NOMO-1 (cell line): Measurements from ENCODE around the gene C2orf92.
"Not testable (repeated sequence)": the region's sequence is repeated elsewhere in the genome, so short reads cannot be mapped to it uniquely, and the experiment has no call there.

Experiments
- DNase-seq, 2 experiments: peaks; one replicate each; lab custom pipeline; 2025; ENCODE audit not compliant: unreplicated experiment in 2 of 2; lab: John Stamatoyannopoulos, UW

C2orf92 gene

GRCh38 chr2:97669448-97669847 is at the start of gene C2orf92:
C2orf92 (plus strand) TSS chr2:97669713; CDS start chr2:97669789, 76 bp downstream.
- no peak for DNase-seq

GRCh38 chr2:97620492-97620891 is 49.0 kb upstream of the C2orf92 start:
- DNase-seq = not testable (repeated sequence)

GRCh38 chr2:97622976-97623375 is 46.5 kb upstream of the C2orf92 start:
- DNase-seq = not testable (repeated sequence)

- not testable (repeated sequence) for DNase-seq
These were observed 44.0 kb upstream of the C2orf92 start for GRCh38 chr2:97625354-97626048.

DNA sequence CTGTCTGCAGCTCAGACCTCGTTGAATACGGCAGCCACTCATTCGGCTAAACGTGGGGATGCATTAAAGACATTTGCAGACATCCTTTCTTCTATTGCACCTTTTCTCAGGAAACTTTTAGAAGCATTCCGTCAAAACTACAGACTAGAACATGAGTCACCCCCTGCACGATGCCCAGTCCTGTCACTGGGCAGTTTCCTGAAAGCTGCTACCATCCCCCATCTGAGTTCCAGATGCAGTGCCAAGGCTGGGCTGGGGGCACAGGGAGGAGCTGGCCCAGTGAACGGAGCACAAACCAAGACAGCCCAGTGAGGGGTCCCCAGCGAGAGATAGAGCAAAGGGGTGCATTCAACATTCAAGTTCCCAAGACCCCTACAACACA is 43.5 kb upstream of the C2orf92 start:
- DNase-seq = not testable (repeated sequence)

DNA sequence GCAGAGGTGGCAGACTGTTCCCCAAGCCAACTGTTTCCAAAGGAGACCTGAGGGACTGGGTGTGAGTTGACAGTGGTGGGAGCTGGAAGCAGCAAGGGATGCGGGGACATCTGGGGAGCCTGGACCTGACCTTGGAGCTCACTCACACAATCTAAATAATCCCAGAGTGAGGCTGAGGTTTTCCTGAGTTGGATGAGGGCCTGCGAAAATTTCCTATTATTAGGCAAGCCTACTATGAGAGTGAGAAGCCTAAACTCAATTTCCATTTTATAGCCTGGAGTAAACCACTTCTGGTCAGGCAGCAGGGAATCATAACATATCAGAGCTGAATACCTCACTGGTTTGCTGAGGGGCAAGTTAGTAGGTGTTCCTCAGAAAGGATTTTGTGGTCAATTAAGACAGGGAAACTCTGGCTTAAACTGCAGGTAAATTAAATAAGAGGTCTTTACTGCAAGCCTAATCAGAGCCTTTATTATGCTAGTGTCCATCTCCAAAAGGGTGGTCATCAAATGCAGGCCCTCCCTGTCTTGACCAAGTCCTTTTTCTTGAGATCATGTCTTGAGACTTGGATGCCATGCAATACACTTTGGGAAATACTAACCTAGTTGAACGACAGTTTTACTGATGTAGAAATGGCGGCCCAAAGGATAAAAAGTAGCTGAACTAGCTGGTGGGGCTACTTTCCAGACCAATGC is 25.3 kb upstream of the C2orf92 start:
- DNase-seq = no peak

GRCh38 chr2:97645112-97645694 is 24.3 kb upstream of the C2orf92 start:
- peak; percentile 41 to 47 for DNase-seq

GRCh38 chr2:97645695-97646629 is 23.6 kb upstream of the C2orf92 start, which contains the start of gene COX5B:
COX5B (plus strand) TSS chr2:97646062; CDS start chr2:97646087, 25 bp downstream.
- peak; percentile 99 for DNase-seq

DNA sequence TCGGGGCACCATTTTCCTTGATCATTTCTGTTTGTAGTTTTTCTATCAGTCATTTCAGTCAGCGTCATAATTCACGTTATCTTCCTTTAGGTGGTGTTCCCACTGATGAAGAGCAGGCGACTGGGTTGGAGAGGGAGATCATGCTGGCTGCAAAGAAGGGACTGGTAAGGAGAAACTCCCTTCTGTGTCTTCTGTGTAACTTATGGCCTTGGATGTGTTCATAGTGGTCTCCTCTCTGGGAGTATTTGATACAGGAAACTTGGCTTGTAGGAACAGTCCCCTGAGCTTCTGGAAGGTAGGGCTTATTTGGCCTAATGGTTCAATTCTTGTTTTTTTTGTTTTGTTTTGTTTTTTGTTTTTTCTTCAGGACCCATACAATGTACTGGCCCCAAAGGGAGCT is 22.5 kb upstream of the C2orf92 start:
- DNase-seq = no peak

- no peak for DNase-seq
These were observed 18.4 kb upstream of the C2orf92 start for GRCh38 chr2:97651114-97651513.

GRCh38 chr2:97653473-97653872 is 16.0 kb upstream of the C2orf92 start:
- no peak for DNase-seq

- DNase-seq = no peak
These were observed 15.6 kb upstream of the C2orf92 start for GRCh38 chr2:97653874-97654273.

DNA sequence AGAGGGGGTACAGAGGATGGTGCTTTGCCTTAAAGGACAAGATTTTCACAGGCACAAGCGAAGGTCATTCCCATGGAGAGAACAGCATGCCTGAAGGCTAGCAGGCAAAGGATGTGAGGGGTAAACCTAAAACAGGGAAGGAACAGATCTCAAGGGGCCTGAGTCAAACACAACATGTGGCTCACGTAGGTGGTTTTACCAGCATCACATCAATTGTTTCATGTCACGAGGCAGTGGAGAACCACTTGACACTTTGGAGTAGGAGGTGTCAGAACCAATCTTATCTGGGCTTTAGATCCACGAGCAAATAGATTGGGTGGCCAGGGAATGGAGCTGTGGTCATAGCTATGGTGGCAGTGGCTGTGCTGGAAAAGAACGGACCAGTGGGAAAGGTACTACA is 15.2 kb upstream of the C2orf92 start:
- no peak for DNase-seq

DNA sequence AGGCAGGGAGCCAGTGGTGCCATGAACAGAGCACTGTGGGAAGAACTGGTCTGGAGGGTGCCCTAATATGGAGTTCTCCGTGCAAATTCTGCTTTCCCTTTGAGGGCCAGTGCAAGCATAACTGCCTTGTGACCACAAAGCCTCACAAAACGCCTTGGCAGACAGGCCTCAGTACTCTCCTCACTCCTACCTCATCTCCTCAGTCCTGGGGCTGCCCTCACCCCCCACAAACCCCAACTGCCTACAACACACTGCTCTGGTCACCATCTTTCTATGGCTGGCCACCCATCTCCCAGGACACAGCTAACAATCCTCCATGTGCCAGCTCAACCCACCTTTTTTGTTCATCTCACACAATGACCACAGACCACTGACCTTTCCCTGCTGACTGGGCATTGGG is 14.7 kb upstream of the C2orf92 start:
- DNase-seq = no peak

DNA sequence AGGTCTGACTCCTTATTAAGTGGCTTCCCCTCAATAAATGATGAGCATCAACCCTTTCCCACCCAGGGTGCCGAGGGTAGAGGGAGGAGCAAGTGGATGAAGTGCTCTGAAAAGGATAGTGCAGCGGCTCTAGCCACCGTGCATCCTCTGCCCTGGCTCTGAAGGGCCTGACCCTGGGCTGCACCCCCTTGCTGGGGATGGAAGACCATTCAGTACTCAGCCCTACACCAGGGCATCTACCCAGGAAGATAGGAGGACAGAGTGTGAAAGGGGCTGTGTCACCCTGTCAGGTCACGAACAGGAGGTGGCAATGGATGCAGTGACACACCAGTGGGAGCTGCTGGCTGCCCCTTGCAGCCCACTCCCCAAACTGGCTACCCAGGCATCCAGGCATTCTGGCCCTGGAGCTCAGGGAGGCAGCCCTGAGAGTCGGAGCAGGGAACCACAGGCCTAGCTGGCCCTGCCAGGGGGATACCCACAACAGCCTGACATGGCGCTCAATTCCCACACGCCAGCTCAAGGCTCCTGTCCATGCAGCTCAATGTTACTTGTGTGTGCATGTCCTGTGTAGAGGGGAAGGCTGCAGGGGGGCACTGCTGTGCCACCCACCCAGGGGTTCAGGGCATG is 13.3 kb upstream of the C2orf92 start:
- DNase-seq = no peak

GRCh38 chr2:97656905-97657587 is 12.5 kb upstream of the C2orf92 start:
- no peak for DNase-seq

- no peak for DNase-seq
These were observed 11.4 kb upstream of the C2orf92 start for GRCh38 chr2:97657986-97658690.

GRCh38 chr2:97658691-97659157 is 10.8 kb upstream of the C2orf92 start:
- no peak for DNase-seq
